ENCODE data around the gene PKD2. TPM values are rescaled to one million over a fixed set of nuclear protein-coding genes. Genes with fewer than 3 reads are reported as not detected.
"Not testable (repeated sequence)": the region's sequence is repeated elsewhere in the genome, so short reads cannot be mapped to it uniquely, and the experiment has no call there.

The PKD2 gene
- total RNA-seq, 1 experiment from 2014 or later = 30.4 TPM

GRCh38 chr4:88119943-88120342 is 112.5 kb downstream of the PKD2 start:
- CTCF ChIA-PET = no interaction called here
- DNase-seq = no peak
- TF ChIP-seq CTCF (IDR thresholded peaks at IDR 0.05; ENCODE audit: unreplicated experiment) = no peak
- Mint-ChIP-seq H3K27me3 (ENCODE audit: unreplicated experiment) (no peaks in the 10 kb centered on the region), H3K9me3 (ENCODE audit: low read depth, unreplicated experiment) (peaks cover 11% of the 10 kb centered on the region), H3K36me3 (ENCODE audit: insufficient read depth, unreplicated experiment) (no peaks in the 10 kb centered on the region), H3K27ac (ENCODE audit: unreplicated experiment) (no peak overlapping the region), H3K4me1 (ENCODE audit: low read depth, unreplicated experiment) (no peaks in the 10 kb centered on the region), H3K4me3 (ENCODE audit: low read depth, unreplicated experiment) (no peak overlapping the region)
- BruUV-seq (replicated peaks) = no TSS peak
- intact Hi-C loops (cut with micrococcal nuclease; ENCODE audit: unreplicated experiment) = no loop called here

GRCh38 chr4:88122260-88122659 is 114.8 kb downstream of the PKD2 start:
- H3K36me3 Mint-ChIP-seq (ENCODE audit: insufficient read depth, unreplicated experiment); DNase-seq; CTCF ChIA-PET; H3K4me3 Mint-ChIP-seq (ENCODE audit: low read depth, unreplicated experiment); H3K27me3 Mint-ChIP-seq (ENCODE audit: unreplicated experiment); intact Hi-C loops (cut with micrococcal nuclease; ENCODE audit: unreplicated experiment); BruUV-seq (replicated peaks); H3K27ac Mint-ChIP-seq (ENCODE audit: unreplicated experiment); H3K4me1 Mint-ChIP-seq (ENCODE audit: low read depth, unreplicated experiment): not testable (repeated sequence)
- H3K9me3 Mint-ChIP-seq (ENCODE audit: low read depth, unreplicated experiment) = peaks cover 11% of the 10 kb centered on the region

Other genes starting within 250 kb of the PKD2 start
- not detected in 2 replicates for gene IBSP, start 208.1 kb upstream of the PKD2 start, total RNA-seq (2022)
- not detected in 2 replicates for gene MEPE, start 174.7 kb upstream of the PKD2 start, total RNA-seq (2022)
- 1,002 and 1,878 TPM in 2 replicates for gene SPP1, start 31.9 kb upstream of the PKD2 start, total RNA-seq (2022)
- gene ABCG2, start 151.0 kb downstream of the PKD2 start, total RNA-seq (2022) = 0.24 and 0.44 TPM in 2 replicates